Calu3 (cell line): Measurements from ENCODE around the gene IGFBP6. TPM values are rescaled to one million over a fixed set of nuclear protein-coding genes. Genes with fewer than 3 reads are reported as not detected.

ENCODE experiments used
- BruUV-seq: library from RNA; stranded (reverse); fragments of 400-500 nt; replicated peaks from 2 replicates; lab custom pipeline; 2021; lab: Mats Ljungman, UMichigan
- CTCF ChIA-PET: fragments of 300-600 bp; sonication (Branson Sonifier 250); formaldehyde crosslinking; loops from one replicate; lab custom pipeline; 2022; ENCODE audit warnings: antibody characterized with exemption; lab: Charles Lee
- DNase-seq: peaks from one replicate; pipeline ENCODE4 v3.0.0; 2022
- H3K27ac Mint-ChIP-seq: one replicate; pipeline ENCODE4 v1.8.0; 2022; ENCODE audit warnings: mixed read lengths; ENCODE audit not compliant: unreplicated experiment
- H3K27me3 Mint-ChIP-seq: one replicate; pipeline ENCODE4 v1.8.0; 2022; ENCODE audit warnings: mixed read lengths; ENCODE audit not compliant: unreplicated experiment
- H3K36me3 Mint-ChIP-seq: one replicate; pipeline ENCODE4 v1.8.0; 2022; ENCODE audit warnings: mild to moderate bottlenecking, moderate library complexity, mixed read lengths; ENCODE audit not compliant: insufficient read depth, unreplicated experiment
- H3K4me1 Mint-ChIP-seq: one replicate; pipeline ENCODE4 v1.8.0; 2022; ENCODE audit warnings: mild to moderate bottlenecking, low read depth, mixed read lengths; ENCODE audit not compliant: unreplicated experiment
- H3K4me3 Mint-ChIP-seq: one replicate; pipeline ENCODE4 v1.8.0; 2022; ENCODE audit warnings: mild to moderate bottlenecking, low read depth, moderate library complexity, mixed read lengths; ENCODE audit not compliant: unreplicated experiment
- H3K9me3 Mint-ChIP-seq: one replicate; pipeline ENCODE4 v1.8.0; 2022; ENCODE audit warnings: low read depth, mixed read lengths; ENCODE audit not compliant: unreplicated experiment
- intact Hi-C: fragments of 100-400 bp; cut with micrococcal nuclease; formaldehyde crosslinking; loops from one replicate; pipeline ENCODE4 v1.10.0; 2022; ENCODE audit not compliant: unreplicated experiment
- total RNA-seq: library from RNA; stranded (reverse); gene quantifications from 2 replicates; pipeline ENCODE4 v1.2.3, GENCODE V29; 2022
- TF ChIP-seq, protein P1 (sequence below): fragments of 200-600 bp; IDR thresholded peaks from one replicate; pipeline ENCODE4 v1.8.0; 2022; ENCODE audit warnings: antibody characterized with exemption; ENCODE audit not compliant: unreplicated experiment

Gene IGFBP6
- total RNA-seq, 1 experiment from 2014 or later: 25.4 TPM

DNA sequence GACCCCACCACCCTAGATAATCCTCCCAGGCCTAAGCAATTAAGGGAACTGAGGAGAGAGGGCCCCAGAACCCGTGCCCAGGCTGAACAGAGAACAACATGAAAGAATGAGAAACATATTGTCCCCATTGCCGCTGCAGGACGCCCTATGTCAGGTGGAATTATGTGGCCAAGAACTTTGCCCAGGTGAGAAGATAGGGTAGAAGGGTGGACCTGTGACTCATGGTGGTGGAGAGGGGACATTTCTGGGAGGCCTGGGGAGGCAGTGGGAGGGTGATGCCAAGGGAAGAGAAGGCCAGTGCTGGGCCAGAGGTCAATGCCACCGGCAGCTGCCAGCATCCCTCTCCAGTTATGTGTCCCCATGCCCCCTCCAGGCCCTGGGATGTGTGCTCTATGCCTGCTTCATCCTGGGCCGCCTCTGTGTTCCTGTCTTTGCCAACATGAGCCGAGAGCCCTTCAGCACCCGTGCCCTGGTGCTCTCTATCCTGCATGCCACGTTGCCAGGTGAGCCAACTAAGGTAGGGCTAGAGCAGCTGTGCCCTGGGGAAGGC lies 21.4 kb downstream of the IGFBP6 start:
- CTCF ChIA-PET: no interaction called here
- no peak overlapping the region for H3K27ac Mint-ChIP-seq
- no peaks in the 10 kb centered on the region for H3K36me3 Mint-ChIP-seq
- H3K9me3 Mint-ChIP-seq: no peaks in the 10 kb centered on the region
- peaks cover 19% of the 10 kb centered on the region for H3K27me3 Mint-ChIP-seq
- H3K4me1 Mint-ChIP-seq: no peaks in the 10 kb centered on the region
- BruUV-seq: no TSS peak
- TF ChIP-seq, protein P1, sequence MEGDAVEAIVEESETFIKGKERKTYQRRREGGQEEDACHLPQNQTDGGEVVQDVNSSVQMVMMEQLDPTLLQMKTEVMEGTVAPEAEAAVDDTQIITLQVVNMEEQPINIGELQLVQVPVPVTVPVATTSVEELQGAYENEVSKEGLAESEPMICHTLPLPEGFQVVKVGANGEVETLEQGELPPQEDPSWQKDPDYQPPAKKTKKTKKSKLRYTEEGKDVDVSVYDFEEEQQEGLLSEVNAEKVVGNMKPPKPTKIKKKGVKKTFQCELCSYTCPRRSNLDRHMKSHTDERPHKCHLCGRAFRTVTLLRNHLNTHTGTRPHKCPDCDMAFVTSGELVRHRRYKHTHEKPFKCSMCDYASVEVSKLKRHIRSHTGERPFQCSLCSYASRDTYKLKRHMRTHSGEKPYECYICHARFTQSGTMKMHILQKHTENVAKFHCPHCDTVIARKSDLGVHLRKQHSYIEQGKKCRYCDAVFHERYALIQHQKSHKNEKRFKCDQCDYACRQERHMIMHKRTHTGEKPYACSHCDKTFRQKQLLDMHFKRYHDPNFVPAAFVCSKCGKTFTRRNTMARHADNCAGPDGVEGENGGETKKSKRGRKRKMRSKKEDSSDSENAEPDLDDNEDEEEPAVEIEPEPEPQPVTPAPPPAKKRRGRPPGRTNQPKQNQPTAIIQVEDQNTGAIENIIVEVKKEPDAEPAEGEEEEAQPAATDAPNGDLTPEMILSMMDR: no peak
- intact Hi-C loops: no loop called here
- H3K4me3 Mint-ChIP-seq: no peak overlapping the region
- no peak for DNase-seq

DNA sequence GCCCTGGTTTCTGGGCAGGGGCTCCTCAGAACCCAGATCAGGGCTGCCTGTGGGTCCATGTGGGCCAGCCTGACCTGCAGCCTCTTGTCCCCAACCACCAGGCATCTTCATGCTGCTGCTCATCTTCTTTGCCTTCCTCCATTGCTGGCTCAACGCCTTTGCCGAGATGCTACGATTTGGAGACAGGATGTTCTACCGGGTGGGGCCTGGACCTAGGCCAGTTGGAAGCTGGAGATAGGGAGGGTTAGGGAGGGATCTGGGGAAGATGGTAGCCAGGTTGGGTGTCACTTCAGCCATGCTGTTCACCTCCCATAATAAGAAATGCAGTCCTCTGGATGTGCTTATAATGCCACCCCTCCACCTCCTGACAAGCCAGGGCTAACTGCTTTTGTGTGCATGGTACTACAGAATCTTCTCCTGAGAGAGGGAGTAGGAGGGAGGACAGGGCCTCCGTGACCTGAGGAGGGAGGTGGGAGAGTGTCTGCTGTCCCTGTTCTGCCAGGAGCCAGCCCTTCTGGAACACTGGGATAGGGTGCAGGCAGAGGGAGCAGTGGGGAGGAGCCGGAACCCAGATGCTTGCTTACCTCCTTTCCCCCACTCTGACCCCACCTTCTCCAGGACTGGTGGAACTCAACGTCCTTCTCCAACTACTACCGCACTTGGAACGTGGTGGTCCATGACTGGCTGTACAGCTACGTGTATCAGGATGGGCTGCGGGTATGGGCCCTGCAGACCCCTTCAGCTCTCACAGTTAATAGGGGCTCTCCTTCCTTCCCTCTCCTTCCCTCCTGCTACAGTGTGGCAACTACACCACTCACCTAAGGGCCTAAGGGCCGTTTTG lies 23.4 kb downstream of the IGFBP6 start:
- Mint-ChIP-seq H3K9me3 (no peaks in the 10 kb centered on the region), H3K27ac (no peak overlapping the region), H3K27me3 (peaks cover 29% of the 10 kb centered on the region), H3K4me3 (no peak overlapping the region), H3K36me3 (no peaks in the 10 kb centered on the region), H3K4me1 (no peaks in the 10 kb centered on the region)
- CTCF ChIA-PET: interaction anchor here (0.6 to 0.7 kb wide), 2 partner anchors 196 to 402 kb away, joined by 6 to 12 read pairs; no protein-coding TSS in a partner anchor
- intact Hi-C loops: no loop called here
- no peak for DNase-seq
- BruUV-seq: no TSS peak
- TF ChIP-seq, protein P1: no peak

DNA sequence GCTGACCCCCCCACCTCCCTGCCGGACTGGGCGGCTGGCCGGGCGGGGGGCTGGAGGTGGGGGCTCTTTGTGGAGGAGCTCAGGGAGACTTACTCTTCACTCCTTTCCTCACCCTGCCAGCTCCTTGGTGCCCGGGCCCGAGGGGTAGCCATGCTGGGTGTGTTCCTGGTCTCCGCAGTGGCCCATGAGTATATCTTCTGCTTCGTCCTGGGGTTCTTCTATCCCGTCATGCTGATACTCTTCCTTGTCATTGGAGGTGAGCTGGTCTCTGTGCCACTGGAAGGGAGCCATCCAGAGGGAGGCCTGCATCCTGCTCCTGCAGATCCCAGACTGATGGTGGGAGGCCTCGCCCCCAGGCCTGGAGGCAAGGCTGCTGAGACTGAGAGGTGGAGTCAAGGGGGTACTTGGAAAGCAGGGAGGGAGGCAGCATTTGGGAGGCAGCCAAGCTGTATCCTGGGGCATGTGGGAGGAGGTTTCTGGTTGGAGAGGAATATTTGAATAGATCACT lies 25.5 kb downstream of the IGFBP6 start:
- BruUV-seq: no TSS peak
- no peaks in the 10 kb centered on the region for H3K9me3 Mint-ChIP-seq
- intact Hi-C loops: no loop called here
- TF ChIP-seq, protein P1: no peak
- H3K27ac Mint-ChIP-seq: no peak overlapping the region
- no peak overlapping the region for H3K4me3 Mint-ChIP-seq
- CTCF ChIA-PET: no interaction called here
- no peak for DNase-seq
- no peaks in the 10 kb centered on the region for H3K36me3 Mint-ChIP-seq
- peaks cover 43% of the 10 kb centered on the region for H3K27me3 Mint-ChIP-seq
- no peaks in the 10 kb centered on the region for H3K4me1 Mint-ChIP-seq

DNA sequence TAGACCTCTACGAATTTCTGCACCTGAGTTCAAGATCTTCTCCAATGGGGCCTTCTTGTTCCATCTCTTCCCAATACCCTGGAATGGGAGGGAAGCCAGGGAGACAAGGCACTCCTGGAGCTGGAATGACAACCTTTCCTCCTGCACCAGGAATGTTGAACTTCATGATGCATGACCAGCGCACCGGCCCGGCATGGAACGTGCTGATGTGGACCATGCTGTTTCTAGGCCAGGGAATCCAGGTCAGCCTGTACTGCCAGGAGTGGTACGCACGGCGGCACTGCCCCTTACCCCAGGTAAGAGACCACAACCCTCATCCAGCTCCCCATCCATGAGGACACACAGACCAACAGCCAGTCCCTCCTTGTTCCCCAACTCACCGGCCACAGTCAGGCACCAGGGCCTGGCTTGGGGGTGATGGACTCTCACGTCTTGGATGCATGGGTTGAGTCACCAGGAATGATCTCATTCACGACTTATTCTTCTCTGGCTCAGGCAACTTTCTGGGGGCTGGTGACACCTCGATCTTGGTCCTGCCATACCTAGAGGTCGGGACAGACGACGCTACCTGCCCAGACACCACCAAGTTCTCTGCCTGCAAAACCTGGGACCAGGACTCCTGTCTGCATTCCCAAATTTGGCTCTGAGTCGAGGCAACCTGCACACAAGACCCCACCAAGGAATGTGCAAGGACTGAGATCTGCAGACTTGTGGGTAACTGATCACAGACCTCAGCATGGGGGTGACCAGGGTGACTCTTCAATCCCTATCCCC lies 26.3 kb downstream of the IGFBP6 start:
- CTCF ChIA-PET: no interaction called here

More for the DNA sequence above, 26.3 kb downstream of the IGFBP6 start:
- Mint-ChIP-seq H3K9me3 (no peaks in the 10 kb centered on the region), H3K36me3 (no peaks in the 10 kb centered on the region), H3K4me3 (no peak overlapping the region), H3K4me1 (no peaks in the 10 kb centered on the region), H3K27ac (no peak overlapping the region), H3K27me3 (peaks cover 44% of the 10 kb centered on the region)
- intact Hi-C loops: no loop called here
- no TSS peak for BruUV-seq
- TF ChIP-seq, protein P1: no peak
- DNase-seq: no peak
